Right lobe of liver (tissue), 4 donors: ENCODE measurements around the gene AQP1.

ENCODE experiments used
- POLR2A ChIP-seq: fragments of 450-650 bp; IDR thresholded peaks from one replicate; pipeline ENCODE4 v1.6.1; 2017; ENCODE audit warnings: antibody characterized with exemption, mild to moderate bottlenecking
- TF ChIP-seq, protein P1 (sequence below), 4 donors: fragments of 200-600 bp in 3 of 4; fragments of 450-650 bp in 1 of 4; IDR thresholded peaks; one replicate each; pipeline versions ENCODE4 v1.5.1 to v1.8.0; 2016 to 2022; ENCODE audit warnings: antibody characterized with exemption in 4 of 4, mild to moderate bottlenecking in 2 of 4
- donor health status: DM: no; HTN: no; CAD: no.
- donor health status: DM: no; HTN: no; CAD: no.
- donor health status: DM: no; HTN: yes; CAD: no.

DNA sequence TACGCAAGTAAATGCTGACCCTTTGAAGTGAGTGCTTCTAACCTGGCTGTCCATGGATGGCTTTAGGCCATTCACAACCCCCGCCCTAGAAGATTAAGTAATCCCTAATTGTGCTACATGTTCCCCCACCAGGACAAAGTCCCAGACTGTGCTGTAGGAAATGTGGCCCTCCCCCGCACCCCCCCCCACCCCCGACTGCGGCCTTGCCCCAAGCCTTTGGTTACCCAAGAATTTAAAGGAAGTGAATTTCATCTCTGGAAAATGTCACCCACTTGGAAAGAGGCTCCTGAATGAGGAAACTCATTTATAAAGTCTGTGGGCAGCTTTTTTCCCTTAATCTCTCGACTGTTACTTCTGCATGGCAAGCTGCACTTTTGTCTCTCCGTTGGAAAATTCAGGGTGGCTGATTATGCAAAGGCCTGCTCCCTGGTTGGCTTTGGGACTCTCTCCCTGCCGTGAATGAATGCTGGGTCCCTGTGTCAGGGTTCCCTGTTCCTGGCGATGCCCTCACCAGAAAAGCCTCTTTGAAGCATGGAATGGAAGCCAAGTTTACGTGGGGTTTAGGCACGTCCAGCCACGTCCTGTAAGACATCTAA is 31.4 kb upstream of the AQP1 start:
- no peak for TF ChIP-seq POLR2A
- TF ChIP-seq, protein P1, sequence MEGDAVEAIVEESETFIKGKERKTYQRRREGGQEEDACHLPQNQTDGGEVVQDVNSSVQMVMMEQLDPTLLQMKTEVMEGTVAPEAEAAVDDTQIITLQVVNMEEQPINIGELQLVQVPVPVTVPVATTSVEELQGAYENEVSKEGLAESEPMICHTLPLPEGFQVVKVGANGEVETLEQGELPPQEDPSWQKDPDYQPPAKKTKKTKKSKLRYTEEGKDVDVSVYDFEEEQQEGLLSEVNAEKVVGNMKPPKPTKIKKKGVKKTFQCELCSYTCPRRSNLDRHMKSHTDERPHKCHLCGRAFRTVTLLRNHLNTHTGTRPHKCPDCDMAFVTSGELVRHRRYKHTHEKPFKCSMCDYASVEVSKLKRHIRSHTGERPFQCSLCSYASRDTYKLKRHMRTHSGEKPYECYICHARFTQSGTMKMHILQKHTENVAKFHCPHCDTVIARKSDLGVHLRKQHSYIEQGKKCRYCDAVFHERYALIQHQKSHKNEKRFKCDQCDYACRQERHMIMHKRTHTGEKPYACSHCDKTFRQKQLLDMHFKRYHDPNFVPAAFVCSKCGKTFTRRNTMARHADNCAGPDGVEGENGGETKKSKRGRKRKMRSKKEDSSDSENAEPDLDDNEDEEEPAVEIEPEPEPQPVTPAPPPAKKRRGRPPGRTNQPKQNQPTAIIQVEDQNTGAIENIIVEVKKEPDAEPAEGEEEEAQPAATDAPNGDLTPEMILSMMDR (IDR thresholded peaks at IDR 0.05): no peak
